GM19463 (cell line): ENCODE results near the gene CTNNA3.

Experiments used
- ATAC-seq: cut with Tn5 transposase; IDR thresholded peaks from one replicate; pipeline ENCODE4 v1.9.1; 2021; ENCODE audit warnings: mild to moderate bottlenecking, moderate library complexity; ENCODE audit not compliant: unreplicated experiment

The CTNNA3 gene

DNA sequence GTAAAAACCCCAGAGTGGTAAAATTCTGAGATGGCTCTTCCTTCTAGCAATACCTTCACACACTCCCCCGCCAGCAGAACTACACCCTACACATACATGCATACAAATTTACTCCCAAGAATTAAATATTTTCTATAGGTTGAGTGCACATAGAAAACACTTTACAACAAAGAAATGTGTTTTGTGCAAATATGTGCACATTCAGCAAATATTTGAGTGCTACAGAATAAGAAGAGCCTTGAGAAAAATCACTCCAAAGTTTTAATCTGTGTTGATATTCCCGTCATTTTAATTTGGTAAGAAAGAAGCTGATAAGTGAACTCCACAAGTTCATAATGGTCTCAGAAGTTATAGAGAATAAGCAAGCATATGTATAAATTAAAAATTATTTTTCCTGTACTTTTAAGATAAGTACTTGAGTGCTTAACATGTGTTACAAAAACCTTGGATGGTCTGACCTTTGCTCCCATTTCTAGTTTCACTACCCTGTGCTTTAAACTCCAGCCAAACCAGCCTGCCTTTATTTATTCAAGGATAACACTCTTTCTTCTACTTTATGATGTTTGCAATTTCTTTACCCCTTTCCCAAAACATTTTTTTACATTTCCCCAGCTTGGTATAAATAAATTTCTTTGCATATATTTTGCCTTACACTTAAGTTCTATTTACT is 1503.7 kb downstream of the CTNNA3 start:
- ATAC-seq: no peak

DNA sequence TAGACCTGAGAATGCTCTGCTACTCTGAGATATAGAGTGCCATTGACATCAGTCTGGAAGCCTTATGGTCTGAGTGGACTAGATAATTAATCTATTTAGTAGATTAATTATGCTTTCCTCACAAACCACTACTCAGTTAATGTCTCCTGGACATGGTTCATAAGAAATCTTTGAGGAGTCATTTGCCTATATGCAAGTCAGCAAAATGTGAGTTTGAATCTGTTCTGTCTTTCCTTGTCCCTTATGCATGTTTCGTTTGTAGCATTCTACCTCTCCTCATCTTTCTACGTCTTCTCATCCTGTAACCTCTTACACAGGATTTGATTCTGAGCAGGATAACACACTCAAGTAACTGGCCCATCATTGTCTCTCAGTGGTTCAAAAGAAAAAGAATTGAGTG is 1505.6 kb downstream of the CTNNA3 start:
- ATAC-seq: no peak

DNA sequence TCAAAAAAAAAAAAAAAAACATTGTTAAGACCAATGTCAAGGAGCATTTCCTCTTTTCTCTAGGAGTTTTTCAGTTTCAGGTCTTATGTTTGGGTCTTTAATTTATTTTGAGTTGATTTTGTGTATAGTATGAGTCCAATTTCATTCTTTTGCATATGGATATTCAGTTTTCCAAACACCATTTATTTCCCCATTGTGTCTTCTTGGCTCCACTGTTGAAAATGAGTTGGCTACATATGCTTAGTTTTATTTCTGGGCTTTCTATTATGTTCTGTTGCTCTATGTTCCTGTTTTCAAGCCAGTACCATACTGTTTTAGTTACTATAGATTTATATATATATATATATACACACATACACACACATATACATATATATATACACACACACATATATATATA is 1506.7 kb downstream of the CTNNA3 start:
- no peak for ATAC-seq

DNA sequence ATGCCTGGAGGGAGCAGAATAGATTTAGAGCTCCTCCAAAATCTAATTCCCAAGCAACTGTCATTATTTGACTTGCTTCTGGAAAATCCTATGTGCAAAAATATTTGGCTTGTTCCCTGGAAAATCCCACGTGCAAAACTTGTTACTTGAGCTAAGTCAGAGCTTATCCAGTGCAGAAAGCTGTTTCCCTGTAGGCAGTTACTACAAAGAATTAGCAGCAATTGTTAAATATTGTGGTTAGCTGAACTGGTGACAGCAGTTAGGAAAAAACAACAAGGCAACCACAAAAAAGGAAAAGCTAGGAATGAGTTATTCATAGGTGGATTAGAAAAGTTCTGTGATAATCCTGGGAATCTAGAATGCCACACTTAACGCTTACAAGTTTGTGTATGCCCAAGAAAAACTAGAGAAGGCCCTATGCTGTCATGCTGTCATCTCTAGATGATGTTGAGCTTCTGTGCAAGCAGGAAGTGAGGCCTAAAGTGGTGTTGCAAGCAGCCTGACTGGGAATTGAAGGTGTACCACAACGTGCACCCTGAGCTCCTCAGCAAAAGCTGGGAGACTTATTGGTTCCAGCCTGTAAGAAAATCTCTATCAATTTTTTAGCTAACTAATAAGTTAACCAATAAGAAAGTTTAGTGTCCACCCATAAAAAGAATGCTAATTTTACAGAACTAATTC is 1508.8 kb downstream of the CTNNA3 start:
- no peak for ATAC-seq

DNA sequence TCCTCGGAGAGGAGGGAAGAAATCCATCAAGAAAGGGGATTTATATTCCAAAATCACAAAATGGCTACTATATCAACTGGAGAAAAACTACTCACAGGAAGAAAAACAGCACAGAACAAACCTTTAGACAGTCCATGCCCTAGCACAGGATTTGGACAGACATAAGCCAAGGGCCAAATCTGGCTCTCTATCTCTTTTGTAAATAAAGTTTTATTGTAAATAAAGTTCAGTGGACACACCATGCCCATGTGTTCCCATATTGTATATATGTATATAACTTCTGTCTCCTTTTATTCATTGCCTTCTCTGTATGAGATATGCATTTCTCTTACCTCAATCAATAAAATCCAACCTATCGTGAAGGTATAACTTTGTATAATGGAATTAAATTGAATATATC is 1513.0 kb downstream of the CTNNA3 start:
- no peak for ATAC-seq

DNA sequence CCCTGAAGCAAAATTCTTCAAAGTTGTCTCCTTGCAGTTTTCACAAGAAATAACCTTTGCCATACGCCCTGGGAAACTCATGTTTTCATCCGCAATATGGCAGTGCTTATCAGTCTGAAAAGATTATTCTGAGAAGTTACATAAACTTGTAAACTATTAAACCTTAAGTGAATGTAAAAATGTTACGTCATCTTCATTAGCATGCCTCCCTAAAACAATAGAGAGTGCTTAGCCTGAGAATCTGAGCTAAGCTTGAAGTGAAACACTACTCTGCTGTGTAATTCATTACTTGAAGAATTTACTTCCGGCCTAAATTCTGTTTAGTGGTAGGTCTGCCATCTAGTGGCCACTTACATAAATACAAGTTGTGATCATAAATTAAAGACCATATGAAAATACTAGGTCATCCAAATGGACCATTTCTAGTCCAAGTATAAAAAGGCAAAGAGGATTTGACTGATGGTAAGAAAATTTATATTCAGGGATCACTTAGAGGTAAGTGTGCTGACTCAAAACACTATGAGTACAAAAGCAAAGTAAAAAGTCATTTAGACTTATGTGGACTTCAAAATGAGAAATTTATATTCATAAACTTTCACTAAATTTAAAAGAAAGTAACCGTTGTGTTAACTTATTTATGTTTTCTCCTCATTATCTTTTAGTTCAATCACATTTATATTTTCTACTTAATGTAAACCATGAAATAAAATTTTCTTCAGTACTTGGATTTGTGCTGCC is 1515.2 kb downstream of the CTNNA3 start:
- peak; percentile 94 for ATAC-seq

DNA sequence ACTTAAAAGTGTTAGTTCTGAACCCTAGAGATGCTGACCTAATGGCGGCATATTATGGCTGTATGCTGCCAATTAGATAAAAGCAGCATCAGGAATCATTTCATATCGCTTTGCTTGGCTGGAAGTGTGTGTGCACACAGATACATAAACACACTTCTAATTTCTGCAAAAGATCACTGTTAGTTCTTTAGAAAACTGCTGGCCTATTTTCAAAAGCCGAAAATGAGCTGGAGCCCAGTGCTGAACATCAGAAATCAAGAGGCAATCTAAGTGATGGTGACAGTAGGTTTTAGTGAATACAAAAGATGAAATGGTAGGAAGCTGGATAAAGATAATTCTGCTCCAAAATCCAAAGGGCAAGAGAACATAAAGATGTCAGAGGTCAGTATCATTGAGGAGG is 1516.0 kb downstream of the CTNNA3 start:
- ATAC-seq: no peak

DNA sequence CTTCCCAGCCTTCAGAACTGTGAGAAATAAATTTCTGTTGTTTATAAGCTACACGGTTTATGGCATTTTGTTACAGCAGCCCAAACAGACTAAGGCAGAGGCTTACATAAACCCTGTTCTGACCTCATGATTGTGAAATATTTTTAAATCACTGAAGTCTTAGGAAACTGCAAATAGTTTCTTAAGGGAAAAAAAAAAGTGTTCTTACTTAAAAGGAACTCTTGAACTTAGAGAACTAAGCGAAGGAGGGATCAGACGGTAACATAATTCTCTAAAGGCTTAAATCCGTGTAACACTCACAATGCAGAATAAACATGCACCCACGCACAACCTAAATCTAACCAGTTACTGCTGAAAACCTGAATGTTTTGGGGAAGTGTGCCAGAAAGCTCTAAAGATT is 1519.2 kb downstream of the CTNNA3 start:
- no peak for ATAC-seq

DNA sequence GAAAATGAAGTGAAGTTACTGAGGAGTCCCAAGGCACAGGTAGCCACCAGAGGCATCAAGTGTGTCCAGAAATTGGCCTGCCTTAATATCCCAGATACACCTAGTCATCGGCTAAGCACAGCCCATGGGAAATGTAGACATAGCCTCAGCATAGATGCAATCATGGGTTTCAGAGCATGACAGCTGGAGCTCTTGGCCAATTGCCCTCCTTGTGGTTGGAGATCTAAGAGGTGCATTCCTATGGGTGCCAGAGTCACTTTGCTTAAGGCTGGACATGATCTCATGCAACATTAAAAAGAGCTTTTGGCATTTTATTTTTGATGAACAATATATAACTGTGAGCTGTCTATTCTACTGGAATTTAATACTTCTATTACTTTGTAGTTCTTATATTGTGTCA is 1528.2 kb downstream of the CTNNA3 start:
- no peak for ATAC-seq

DNA sequence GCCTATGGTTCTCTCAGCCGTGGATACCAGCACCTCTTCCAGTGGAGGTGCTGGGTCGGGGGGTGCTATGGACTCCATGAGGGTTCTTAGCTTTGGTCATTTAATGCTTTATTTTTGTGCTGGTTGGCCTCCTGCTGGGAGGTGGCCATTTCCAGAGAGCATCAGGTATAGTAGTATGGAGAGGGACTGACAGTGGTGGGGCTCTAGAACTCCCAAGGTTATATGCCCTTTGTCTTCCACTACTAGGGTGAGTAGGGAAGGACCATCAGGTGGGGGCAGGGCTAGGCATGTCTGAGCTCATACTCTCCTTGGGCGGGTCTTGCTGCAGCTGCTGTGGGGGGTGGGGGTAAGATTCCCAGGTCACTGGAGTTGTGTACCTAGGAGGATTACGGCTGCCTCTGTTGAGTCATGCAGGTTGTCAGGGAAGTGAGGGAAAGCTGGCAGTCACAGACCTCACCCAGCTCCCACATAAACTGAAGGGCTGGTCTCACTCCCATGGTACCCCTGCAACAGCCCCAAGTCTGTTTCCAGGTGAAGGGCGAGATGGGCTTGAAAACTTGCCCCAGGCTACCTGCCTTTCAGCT is 1533.3 kb downstream of the CTNNA3 start:
- ATAC-seq: no peak

DNA sequence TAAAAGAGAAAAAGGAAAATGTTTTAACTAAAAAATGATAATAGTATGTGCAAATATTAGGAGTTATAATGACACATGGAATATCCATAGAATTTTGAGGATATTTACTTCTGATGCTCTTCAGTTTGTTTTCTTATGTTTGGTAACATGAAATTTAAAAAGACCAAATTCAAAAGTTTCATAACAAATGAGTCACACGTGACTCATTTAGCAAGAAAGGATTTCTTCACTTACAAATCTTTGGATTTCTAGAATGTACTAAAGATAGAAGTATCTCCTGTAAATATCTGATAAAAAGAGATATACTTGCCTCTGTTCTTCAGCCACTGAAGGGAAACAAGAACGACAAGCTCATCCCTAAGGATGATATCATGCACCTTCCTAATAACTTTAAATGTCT is 1544.6 kb downstream of the CTNNA3 start:
- ATAC-seq: no peak

DNA sequence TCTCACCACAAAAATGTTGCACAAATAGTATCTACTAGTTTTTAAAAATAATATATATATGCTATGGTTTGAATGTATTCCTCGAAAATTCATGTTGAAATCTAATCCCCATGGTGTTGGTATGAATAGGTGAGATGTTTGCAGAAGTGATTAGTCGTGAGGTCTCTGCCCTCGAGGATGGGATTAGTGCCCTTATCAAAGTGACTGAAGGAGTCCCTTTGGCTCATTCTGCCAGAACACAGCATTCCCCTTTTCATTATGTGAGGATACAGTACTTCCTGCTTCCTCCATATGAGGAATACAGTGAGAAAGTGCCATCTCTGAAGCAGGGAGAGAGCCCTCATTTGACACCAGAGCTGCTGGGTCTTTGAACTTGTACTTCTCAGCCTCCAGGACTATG is 1547.7 kb downstream of the CTNNA3 start:
- ATAC-seq: no peak

DNA sequence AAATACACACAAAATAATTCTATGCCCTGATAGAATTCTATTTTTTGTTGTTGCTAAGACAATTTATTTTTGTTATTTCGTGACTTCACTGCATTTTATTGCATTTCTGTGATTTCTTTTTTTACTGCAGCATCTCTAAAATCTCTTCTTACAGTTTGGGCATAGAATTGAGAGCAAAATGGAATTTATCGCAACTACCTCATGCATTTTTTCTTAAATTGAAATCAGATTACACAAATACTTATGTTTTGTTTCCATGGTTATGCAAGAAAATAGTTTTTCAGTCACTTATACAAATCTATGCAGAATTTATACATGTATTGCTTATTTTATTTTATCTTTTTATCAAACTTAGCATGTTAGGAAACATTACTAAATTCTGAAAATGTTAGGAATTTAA is 1552.0 kb downstream of the CTNNA3 start:
- ATAC-seq: no peak

DNA sequence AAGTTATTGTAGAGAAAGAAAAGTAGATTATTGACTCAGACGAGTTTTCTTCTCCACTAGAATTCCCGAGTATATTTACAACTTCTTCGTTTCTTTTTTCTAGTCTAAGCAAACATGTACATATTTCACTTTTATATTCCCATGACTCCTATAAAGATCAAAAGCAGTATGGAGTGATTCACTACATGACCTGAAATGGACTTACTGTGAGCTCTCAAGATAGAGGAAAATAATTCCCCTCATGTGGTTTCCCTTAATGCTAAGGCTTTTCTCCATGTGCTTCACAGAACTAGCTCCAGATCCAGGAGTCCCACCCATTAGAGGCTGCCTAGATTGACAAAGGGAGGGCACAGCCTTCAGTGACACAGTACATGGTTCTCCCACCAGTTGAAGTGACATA is 1593.2 kb downstream of the CTNNA3 start:
- no peak for ATAC-seq

DNA sequence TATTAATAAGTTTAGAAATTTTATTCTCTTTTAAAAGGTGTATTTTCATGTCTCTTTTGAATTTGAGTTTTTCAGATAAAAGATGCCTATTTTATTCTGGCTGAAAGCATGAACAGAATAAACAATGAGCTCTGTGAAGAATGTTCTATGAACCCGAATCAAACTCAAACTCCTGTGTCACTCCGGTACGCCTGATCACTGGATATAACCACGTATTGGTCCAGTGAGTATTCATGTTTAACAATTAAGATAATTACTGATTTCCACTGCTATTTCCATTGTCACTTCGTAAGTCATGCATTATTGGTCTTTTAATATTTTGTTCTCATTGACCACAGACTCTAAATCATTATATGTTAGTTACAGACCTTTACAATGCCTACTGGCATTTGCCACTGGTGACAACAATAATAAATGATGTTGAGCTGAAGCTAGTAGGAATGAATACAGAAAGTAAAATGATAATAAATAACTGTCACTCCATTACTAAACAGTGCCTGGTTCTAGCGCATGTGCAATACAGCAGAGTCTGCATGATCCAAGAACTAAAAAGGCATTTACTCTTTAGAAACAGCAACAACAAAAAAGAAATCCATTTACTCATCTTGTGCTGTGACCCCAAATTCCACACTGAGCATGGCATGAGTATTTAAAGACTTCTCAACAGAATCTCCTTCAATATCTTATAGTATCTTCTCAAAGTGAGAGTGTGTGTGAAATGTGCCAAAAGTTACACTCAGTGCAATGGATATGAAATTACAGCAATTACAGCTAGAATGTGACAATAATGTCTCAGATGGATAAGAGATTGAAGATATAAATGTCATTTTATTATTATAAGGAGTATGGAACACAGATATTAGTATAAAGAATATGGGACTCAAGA is 1597.2 kb downstream of the CTNNA3 start:
- no peak for ATAC-seq

DNA sequence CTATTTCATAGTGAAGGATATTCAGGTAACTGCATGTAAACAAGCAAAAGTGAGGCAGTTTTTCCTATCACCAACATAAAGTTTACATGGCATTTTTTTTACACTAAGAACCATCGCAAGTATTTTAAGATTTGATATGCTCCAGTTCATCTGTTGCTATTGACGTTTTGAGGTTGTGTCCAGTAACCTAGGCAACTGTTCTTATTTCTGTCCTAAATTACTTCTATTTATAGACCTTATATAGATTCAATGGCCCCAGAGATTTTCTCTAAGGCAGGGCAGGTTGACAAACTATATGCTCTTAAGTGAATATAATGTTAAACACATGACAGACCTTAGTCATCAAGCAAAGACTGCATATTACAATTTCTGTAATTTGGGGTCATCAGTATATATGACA is 1600.4 kb downstream of the CTNNA3 start:
- no peak for ATAC-seq

DNA sequence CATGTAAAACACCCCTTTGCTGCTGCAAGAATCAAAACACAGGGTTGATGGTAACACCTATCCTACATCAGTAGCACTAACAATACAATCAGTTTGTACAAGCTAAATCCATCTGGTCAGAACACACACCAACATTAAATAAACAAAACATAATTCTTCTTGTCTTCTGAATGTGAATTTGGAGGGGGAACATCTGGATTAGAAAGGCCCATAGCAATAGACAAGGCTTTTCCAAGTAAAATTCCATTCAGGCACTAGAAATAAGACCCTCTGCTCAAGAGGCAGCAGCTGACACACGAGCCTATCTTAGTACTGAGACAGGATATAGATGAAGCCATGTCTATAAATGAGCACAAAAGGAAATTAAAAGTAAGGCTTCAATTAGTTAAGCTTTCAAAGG is 1610.1 kb downstream of the CTNNA3 start:
- no peak for ATAC-seq

DNA sequence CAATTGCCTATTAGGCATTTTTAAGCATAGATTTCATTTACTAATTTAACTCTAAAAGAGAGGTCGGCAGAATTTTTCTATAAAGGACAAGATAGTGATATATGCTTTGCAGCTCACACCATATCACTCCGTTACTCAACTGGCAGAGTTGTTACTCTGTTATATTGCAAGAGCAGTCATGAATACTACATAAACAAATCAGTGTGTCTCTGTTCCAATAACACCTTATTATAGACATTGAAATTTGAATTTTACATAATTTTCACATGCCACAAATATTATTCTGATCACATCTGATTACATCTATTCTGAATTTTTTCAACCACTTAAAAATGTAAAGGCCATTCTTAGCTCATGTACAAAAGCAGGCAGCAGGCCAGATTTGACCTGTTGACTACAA is 1624.1 kb downstream of the CTNNA3 start:
- ATAC-seq: no peak

DNA sequence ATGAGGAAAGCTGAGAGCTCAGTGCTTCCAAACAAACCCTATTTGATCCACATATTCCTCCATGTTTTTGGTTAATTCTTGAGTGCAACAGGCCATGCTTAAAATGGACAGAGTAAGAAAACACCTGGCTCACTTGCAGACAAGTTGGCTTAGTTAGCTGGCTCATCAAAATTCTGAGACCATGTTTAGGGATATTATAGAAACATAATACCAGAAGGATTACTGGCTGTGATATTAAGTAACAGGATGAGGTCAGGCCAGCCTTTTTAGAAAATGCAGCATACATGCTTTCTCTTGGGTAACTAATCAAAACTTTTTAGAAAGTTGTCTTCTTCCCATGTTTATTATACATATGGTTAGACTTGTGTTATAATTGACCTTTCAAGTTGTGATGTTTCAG is 1637.4 kb downstream of the CTNNA3 start:
- no peak for ATAC-seq

DNA sequence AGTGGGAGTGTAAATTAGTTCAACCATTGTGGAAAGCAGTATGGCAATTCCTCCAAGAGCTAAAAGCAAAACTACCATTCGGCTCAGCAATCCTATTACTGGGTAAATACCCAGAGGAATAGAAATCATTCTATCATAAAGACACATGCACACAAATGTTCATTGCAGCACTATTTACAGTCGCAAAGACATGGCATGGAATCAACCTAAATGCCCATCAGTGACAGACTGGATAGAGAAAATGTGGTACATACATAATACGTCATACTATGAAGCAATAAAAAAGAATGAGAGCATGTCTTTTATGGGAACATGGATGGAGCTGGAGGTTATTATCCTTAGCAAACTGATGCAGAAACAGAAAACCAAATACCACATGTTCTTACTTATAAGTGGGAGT is 1646.7 kb downstream of the CTNNA3 start:
- ATAC-seq: no peak

DNA sequence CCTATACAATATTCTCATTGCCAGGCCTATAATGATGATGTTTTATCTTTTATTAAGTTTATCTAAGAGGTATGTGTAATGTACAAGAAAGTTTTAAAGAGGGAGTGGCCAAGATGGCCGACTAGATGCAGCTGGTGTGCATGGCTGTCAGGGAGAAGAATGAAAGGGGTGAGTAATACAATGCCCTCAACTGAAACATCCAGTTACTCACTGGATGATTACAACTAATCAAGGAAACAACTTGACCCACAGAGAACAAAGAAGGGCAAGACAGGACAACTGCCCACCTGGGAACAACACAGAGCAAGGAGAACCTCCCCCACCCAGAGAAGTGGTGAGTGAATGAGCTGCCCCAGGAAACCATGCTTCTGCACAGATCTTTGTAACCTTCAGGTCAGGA is 1650.1 kb downstream of the CTNNA3 start:
- no peak for ATAC-seq
